Calu3 (cell line): ENCODE measurements around the gene ZNF792. TPM values are rescaled to one million over a fixed set of nuclear protein-coding genes. Genes with fewer than 3 reads are reported as not detected.
A peak's percentile ranks its signal among the peaks of the same experiment; 100 is the strongest.
"Not testable (repeated sequence)": the region's sequence is repeated elsewhere in the genome, so short reads cannot be mapped to it uniquely, and the experiment has no call there.

Experiments used
- BruUV-seq: library from RNA; stranded (reverse); fragments of 400-500 nt; replicated peaks from 2 replicates; lab custom pipeline; 2021; lab: Mats Ljungman, UMichigan
- CTCF ChIA-PET: fragments of 300-600 bp; sonication (Branson Sonifier 250); formaldehyde crosslinking; loops from one replicate; lab custom pipeline; 2022; ENCODE audit warnings: antibody characterized with exemption; lab: Charles Lee
- DNase-seq: peaks from one replicate; pipeline ENCODE4 v3.0.0; 2022
- H3K27ac Mint-ChIP-seq: one replicate; pipeline ENCODE4 v1.8.0; 2022; ENCODE audit warnings: mixed read lengths; ENCODE audit not compliant: unreplicated experiment
- H3K27me3 Mint-ChIP-seq: one replicate; pipeline ENCODE4 v1.8.0; 2022; ENCODE audit warnings: mixed read lengths; ENCODE audit not compliant: unreplicated experiment
- H3K36me3 Mint-ChIP-seq: one replicate; pipeline ENCODE4 v1.8.0; 2022; ENCODE audit warnings: mild to moderate bottlenecking, moderate library complexity, mixed read lengths; ENCODE audit not compliant: insufficient read depth, unreplicated experiment
- H3K4me1 Mint-ChIP-seq: one replicate; pipeline ENCODE4 v1.8.0; 2022; ENCODE audit warnings: mild to moderate bottlenecking, low read depth, mixed read lengths; ENCODE audit not compliant: unreplicated experiment
- H3K4me3 Mint-ChIP-seq: one replicate; pipeline ENCODE4 v1.8.0; 2022; ENCODE audit warnings: mild to moderate bottlenecking, low read depth, moderate library complexity, mixed read lengths; ENCODE audit not compliant: unreplicated experiment
- H3K9me3 Mint-ChIP-seq: one replicate; pipeline ENCODE4 v1.8.0; 2022; ENCODE audit warnings: low read depth, mixed read lengths; ENCODE audit not compliant: unreplicated experiment
- CTCF ChIP-seq: fragments of 200-600 bp; IDR thresholded peaks from one replicate; pipeline ENCODE4 v1.8.0; 2022; ENCODE audit warnings: antibody characterized with exemption; ENCODE audit not compliant: unreplicated experiment
- intact Hi-C: fragments of 100-400 bp; cut with micrococcal nuclease; formaldehyde crosslinking; loops from one replicate; pipeline ENCODE4 v1.10.0; 2022; ENCODE audit not compliant: unreplicated experiment
- total RNA-seq: library from RNA; stranded (reverse); gene quantifications from 2 replicates; pipeline ENCODE4 v1.2.3, GENCODE V29; 2022

ZNF792 gene
- total RNA-seq, 1 experiment from 2014 or later, result 9.3 TPM

GRCh38 chr19:35006999-35007365 lies 43.0 kb upstream of the ZNF792 start:
- DNase-seq, result no peak
- intact Hi-C loops, result loop anchor here (10.0 kb wide), 1 partner anchor 82 kb away; the partner anchor contains the start of gene ZNF30
- H3K27ac Mint-ChIP-seq, result peak overlapping the region; percentile 90
- CTCF ChIA-PET, result interaction anchor here (0.5 to 2.0 kb wide), 6 partner anchors 11 to 135 kb away, joined by 3 to 22 read pairs (median 6); no protein-coding TSS in a partner anchor
- H3K4me3 Mint-ChIP-seq, result peak overlapping the region; percentile 46
- peaks cover 54% of the 10 kb centered on the region for H3K4me1 Mint-ChIP-seq
- no peaks in the 10 kb centered on the region for H3K27me3 Mint-ChIP-seq
- peaks cover 60% of the 10 kb centered on the region for H3K36me3 Mint-ChIP-seq
- H3K9me3 Mint-ChIP-seq, result no peaks in the 10 kb centered on the region
- BruUV-seq, result no TSS peak
- no peak for TF ChIP-seq CTCF

DNA sequence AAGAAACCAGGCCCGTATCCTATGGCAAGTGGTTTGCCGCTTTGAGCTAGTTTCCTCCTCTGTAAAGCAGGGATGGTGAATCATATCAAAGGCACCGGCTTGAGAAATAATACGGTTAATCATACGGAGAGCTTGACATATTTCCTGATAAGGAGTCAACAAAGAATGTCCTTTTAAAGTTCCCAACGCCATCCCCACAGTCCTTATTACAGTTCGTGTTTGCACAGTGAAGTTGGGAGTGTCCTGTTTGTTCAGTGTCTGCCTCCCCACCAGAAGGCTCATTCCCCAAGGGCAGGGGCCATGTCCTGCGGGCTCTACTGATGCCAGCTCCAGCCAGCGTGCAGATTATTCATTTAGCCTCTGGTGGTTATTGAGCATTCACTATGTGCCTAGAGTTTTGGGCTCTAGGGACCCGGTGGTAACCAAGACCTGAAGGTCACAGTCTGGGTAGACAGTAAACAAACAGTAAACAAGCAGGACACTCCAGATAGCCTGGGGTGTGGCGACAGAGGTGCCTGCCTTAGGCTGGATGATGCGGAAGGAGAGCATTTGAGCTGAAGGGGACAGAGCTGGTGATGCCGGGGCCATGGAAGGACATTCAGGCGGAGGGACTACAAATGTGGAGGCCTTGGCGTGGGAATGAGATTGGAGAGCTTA lies 42.4 kb upstream of the ZNF792 start:
- intact Hi-C loops, result loop anchor here (10.0 kb wide), 1 partner anchor 82 kb away; the partner anchor contains the start of gene ZNF30
- peak; percentile 91 for DNase-seq
- CTCF ChIA-PET, result interaction anchor here (0.5 to 2.0 kb wide), 7 partner anchors 11 to 135 kb away, joined by 3 to 22 read pairs (median 4); no protein-coding TSS in a partner anchor
- no peaks in the 10 kb centered on the region for H3K9me3 Mint-ChIP-seq
- peak overlapping the region; percentile 90 for H3K27ac Mint-ChIP-seq
- H3K4me1 Mint-ChIP-seq, result peaks cover 59% of the 10 kb centered on the region
- H3K4me3 Mint-ChIP-seq, result peak overlapping the region; percentile 46
- H3K27me3 Mint-ChIP-seq, result no peaks in the 10 kb centered on the region
- BruUV-seq, result no TSS peak
- H3K36me3 Mint-ChIP-seq, result peaks cover 62% of the 10 kb centered on the region
- no peak for TF ChIP-seq CTCF

- peak overlapping the region; percentile 90 for H3K27ac Mint-ChIP-seq
- peak overlapping the region; percentile 46 for H3K4me3 Mint-ChIP-seq
- CTCF ChIA-PET, result interaction anchor here (0.6 to 2.0 kb wide), 7 partner anchors 10 to 501 kb away, joined by 3 to 22 read pairs (median 4); no protein-coding TSS in a partner anchor
Observed at GRCh38 chr19:35006007-35006341, 41.9 kb upstream of the ZNF792 start.

GRCh38 chr19:35005256-35005977 lies 41.4 kb upstream of the ZNF792 start:
- TF ChIP-seq CTCF, result no peak
- no peak overlapping the region for H3K4me3 Mint-ChIP-seq
- peak overlapping the region; percentile 90 for H3K27ac Mint-ChIP-seq
- intact Hi-C loops, result loop anchor here (10.0 kb wide), 1 partner anchor 81 kb away; the partner anchor contains the start of gene ZNF30
- H3K27me3 Mint-ChIP-seq, result no peaks in the 10 kb centered on the region
- BruUV-seq, result no TSS peak
- H3K4me1 Mint-ChIP-seq, result peaks cover 67% of the 10 kb centered on the region
- peaks cover 65% of the 10 kb centered on the region for H3K36me3 Mint-ChIP-seq
- CTCF ChIA-PET, result interaction anchor here (0.6 to 2.0 kb wide), 4 partner anchors 20 to 501 kb away, joined by 4 to 22 read pairs (median 6); no protein-coding TSS in a partner anchor
- no peaks in the 10 kb centered on the region for H3K9me3 Mint-ChIP-seq
- no peak for DNase-seq

More at GRCh38 chr19:35006007-35006341, 41.9 kb upstream of the ZNF792 start:
- intact Hi-C loops, result loop anchor here (10.0 kb wide), 1 partner anchor 81 kb away; the partner anchor contains the start of gene ZNF30
- BruUV-seq, result TSS peak; percentile 61
- not testable (repeated sequence) for H3K27me3 Mint-ChIP-seq, H3K9me3 Mint-ChIP-seq, DNase-seq
- Mint-ChIP-seq H3K4me1 (peaks cover 64% of the 10 kb centered on the region), H3K36me3 (peaks cover 62% of the 10 kb centered on the region)
